Sigmoid colon (tissue), 4 donors: ENCODE results near the gene CAT.

Source experiments
- CTCF ChIP-seq, 4 experiments: fragments of 450-650 bp in 3 of 4; fragments of 200-600 bp in 1 of 4; IDR thresholded peaks; one replicate each; pipeline ENCODE4 v1.5.1; 2016 to 2019; ENCODE audit warnings: antibody characterized with exemption in 4 of 4, mild to moderate bottlenecking in 3 of 4, moderate library complexity in 2 of 4
- EP300 ChIP-seq, 4 donors: sonication (generic); formaldehyde crosslinking; IDR thresholded peaks; one replicate each; pipeline ENCODE4 v1.6.1; 2017; ENCODE audit warnings: antibody characterized with exemption in 4 of 4
- POLR2A ChIP-seq, 2 donors: fragments of 450-650 bp; IDR thresholded peaks; one replicate each; pipeline ENCODE4 v1.6.1; 2016; ENCODE audit warnings: antibody characterized with exemption in 2 of 2, mild to moderate bottlenecking in 2 of 2, moderate library complexity in 2 of 2
- POLR2AphosphoS5 ChIP-seq, 4 donors: sonication (generic); formaldehyde crosslinking; IDR thresholded peaks; one replicate each; pipeline ENCODE4 v1.6.1; 2017; ENCODE audit warnings: antibody characterized with exemption in 4 of 4

GRCh38 chr11:34507156-34507555, 68.4 kb downstream of the CAT start:
- TF ChIP-seq CTCF (IDR thresholded peaks at IDR 0.05) (no peak), EP300 (IDR thresholded peaks at IDR 0.05) (no peak), POLR2A (IDR thresholded peaks at IDR 0.05) (no peak), POLR2AphosphoS5 (IDR thresholded peaks at IDR 0.05) (no peak)
